ENCODE results near the gene BCORL1.

BCORL1 gene

DNA sequence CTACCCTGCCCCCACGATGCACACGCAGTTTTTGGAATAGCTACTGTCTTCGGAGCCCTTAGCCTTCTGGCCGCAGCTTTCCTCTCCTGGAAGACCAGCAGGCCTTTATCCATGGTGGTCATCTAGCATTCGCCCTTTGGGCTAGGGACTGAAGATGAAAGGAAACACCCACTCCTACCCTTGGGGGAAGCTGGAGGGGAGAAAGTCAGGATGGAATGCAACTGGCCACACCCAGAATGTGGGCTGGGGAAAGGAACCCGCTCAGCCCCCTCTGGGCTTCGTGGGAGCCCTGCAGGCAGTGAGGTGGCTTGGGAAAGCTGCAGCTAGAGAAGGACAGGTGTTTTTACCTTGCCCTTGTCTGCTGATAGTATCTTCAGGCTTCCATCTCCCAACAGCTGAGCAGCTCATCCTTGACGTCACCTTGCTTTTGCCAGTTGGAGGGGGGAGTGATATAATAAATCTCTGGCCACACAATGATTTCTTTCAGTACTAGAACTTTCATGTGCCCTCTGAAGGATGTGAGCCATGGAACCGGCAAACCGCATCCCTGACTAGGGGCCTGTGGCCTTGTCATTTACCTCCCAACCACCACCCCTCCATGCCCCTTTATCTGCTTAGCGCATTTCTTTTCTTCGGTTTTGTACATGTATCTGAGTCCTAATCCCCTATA is 68.9 kb downstream of the BCORL1 start:
- Histone ChIP-seq H3K4me1 (ENCODE audit: control insufficient read depth, insufficient read depth, low read length) (peaks cover 4% of the 10 kb centered on the region), H3K9ac (ENCODE audit: low read depth, low read length) (no peak overlapping the region), H3K27me3 (ENCODE audit: control insufficient read depth, insufficient read depth, low read length) (peaks cover 41% of the 10 kb centered on the region), H3K9me3 (ENCODE audit: control insufficient read depth, insufficient read depth, low read length) (no peaks in the 10 kb centered on the region), H3K36me3 (ENCODE audit: control insufficient read depth, insufficient read depth, low read length) (peaks cover 8% of the 10 kb centered on the region), H3K4me3 (ENCODE audit: low read depth, low read length) (no peak overlapping the region)

GRCh38 chrX:130053236-130053635 is 70.8 kb downstream of the BCORL1 start:
- Histone ChIP-seq H3K9me3 (ENCODE audit: control insufficient read depth, insufficient read depth, low read length) (no peaks in the 10 kb centered on the region), H3K4me1 (ENCODE audit: control insufficient read depth, insufficient read depth, low read length) (peaks cover 4% of the 10 kb centered on the region), H3K27me3 (ENCODE audit: control insufficient read depth, insufficient read depth, low read length) (peaks cover 52% of the 10 kb centered on the region), H3K4me3 (ENCODE audit: low read depth, low read length) (no peak overlapping the region), H3K36me3 (ENCODE audit: control insufficient read depth, insufficient read depth, low read length) (peaks cover 6% of the 10 kb centered on the region), H3K9ac (ENCODE audit: low read depth, low read length) (no peak overlapping the region)

GRCh38 chrX:130055103-130055502 is 72.7 kb downstream of the BCORL1 start:
- H3K9ac ChIP-seq (ENCODE audit: low read depth, low read length), result no peak overlapping the region
- H3K36me3 ChIP-seq (ENCODE audit: control insufficient read depth, insufficient read depth, low read length), result peaks cover 6% of the 10 kb centered on the region
- peaks cover 68% of the 10 kb centered on the region for H3K27me3 ChIP-seq (ENCODE audit: control insufficient read depth, insufficient read depth, low read length)
- H3K9me3 ChIP-seq (ENCODE audit: control insufficient read depth, insufficient read depth, low read length), result no peaks in the 10 kb centered on the region
- H3K4me1 ChIP-seq (ENCODE audit: control insufficient read depth, insufficient read depth, low read length), result peaks cover 4% of the 10 kb centered on the region
- H3K4me3 ChIP-seq (ENCODE audit: low read depth, low read length), result no peak overlapping the region

DNA sequence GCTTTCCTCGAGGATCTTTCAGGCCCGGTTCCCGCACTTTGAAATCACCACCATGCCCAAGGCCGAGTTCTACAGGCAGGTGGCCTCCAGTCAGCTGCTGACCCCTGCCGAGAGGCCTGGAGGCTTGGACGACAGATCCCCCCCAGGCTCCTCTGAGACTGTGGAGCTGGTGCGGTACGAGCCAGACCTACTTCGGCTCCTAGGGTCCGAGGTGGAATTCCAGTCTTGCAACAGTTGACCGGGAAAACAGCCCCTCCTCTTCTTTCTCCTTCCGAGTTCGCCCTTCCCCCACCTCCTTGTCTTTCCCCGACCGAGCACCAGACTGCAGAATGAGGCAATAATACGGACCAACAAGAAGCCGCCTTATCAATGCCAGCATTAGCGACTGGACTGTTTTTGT is 73.5 kb downstream of the BCORL1 start:
- H3K9ac ChIP-seq (ENCODE audit: low read depth, low read length), result no peak overlapping the region
- peaks cover 3% of the 10 kb centered on the region for H3K36me3 ChIP-seq (ENCODE audit: control insufficient read depth, insufficient read depth, low read length)
- H3K9me3 ChIP-seq (ENCODE audit: control insufficient read depth, insufficient read depth, low read length), result no peaks in the 10 kb centered on the region
- H3K4me3 ChIP-seq (ENCODE audit: low read depth, low read length), result no peak overlapping the region
- H3K4me1 ChIP-seq (ENCODE audit: control insufficient read depth, insufficient read depth, low read length), result peaks cover 4% of the 10 kb centered on the region
- peaks cover 66% of the 10 kb centered on the region for H3K27me3 ChIP-seq (ENCODE audit: control insufficient read depth, insufficient read depth, low read length)

DNA sequence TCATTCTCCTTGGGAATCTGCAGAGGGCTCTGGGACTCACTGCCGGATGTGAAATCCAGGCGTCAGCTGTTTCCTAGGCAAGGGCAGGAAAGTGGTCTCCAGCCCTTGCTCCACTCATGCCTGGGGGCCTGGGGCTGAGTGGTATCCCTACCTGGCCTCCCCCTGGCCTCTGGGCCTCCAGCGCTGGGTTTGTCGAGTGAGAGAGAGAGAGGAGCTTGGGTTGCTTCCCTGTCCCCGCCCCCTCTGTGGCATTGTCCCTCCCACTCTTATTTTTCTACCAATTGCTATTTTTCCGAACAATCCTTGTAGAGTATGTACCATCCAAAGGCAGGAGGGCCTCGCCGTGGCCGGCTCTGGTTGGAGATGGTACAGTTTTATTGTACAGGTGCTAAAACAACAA is 74.8 kb downstream of the BCORL1 start:
- Histone ChIP-seq H3K27me3 (ENCODE audit: control insufficient read depth, insufficient read depth, low read length) (peaks cover 66% of the 10 kb centered on the region), H3K9me3 (ENCODE audit: control insufficient read depth, insufficient read depth, low read length) (no peaks in the 10 kb centered on the region), H3K4me3 (ENCODE audit: low read depth, low read length) (no peak overlapping the region), H3K36me3 (ENCODE audit: control insufficient read depth, insufficient read depth, low read length) (peaks cover 3% of the 10 kb centered on the region), H3K9ac (ENCODE audit: low read depth, low read length) (no peak overlapping the region), H3K4me1 (ENCODE audit: control insufficient read depth, insufficient read depth, low read length) (peaks cover 4% of the 10 kb centered on the region)

- H3K9me3 ChIP-seq (ENCODE audit: control insufficient read depth, insufficient read depth, low read length), result no peaks in the 10 kb centered on the region
- peaks cover 64% of the 10 kb centered on the region for H3K27me3 ChIP-seq (ENCODE audit: control insufficient read depth, insufficient read depth, low read length)
- H3K4me1 ChIP-seq (ENCODE audit: control insufficient read depth, insufficient read depth, low read length), result peaks cover 4% of the 10 kb centered on the region
- H3K36me3 ChIP-seq (ENCODE audit: control insufficient read depth, insufficient read depth, low read length), result no peaks in the 10 kb centered on the region
- H3K4me3 ChIP-seq (ENCODE audit: low read depth, low read length), result no peak overlapping the region
- no peak overlapping the region for H3K9ac ChIP-seq (ENCODE audit: low read depth, low read length)
These were observed 76.2 kb downstream of the BCORL1 start for GRCh38 chrX:130058652-130059051.

- H3K9me3 ChIP-seq (ENCODE audit: control insufficient read depth, insufficient read depth, low read length), result no peaks in the 10 kb centered on the region
- H3K27me3 ChIP-seq (ENCODE audit: control insufficient read depth, insufficient read depth, low read length), result peaks cover 53% of the 10 kb centered on the region
- peak overlapping the region; percentile 28 for H3K4me3 ChIP-seq (ENCODE audit: low read depth, low read length)
- no peaks in the 10 kb centered on the region for H3K36me3 ChIP-seq (ENCODE audit: control insufficient read depth, insufficient read depth, low read length)
- H3K9ac ChIP-seq (ENCODE audit: low read depth, low read length), result peak overlapping the region; percentile 60
- peaks cover 3% of the 10 kb centered on the region for H3K4me1 ChIP-seq (ENCODE audit: control insufficient read depth, insufficient read depth, low read length)
These were observed 78.0 kb downstream of the BCORL1 start for GRCh38 chrX:130060122-130061069.

- H3K9ac ChIP-seq (ENCODE audit: low read depth, low read length), result no peak overlapping the region
- peaks cover 8% of the 10 kb centered on the region for H3K27me3 ChIP-seq (ENCODE audit: control insufficient read depth, insufficient read depth, low read length)
- H3K36me3 ChIP-seq (ENCODE audit: control insufficient read depth, insufficient read depth, low read length), result peaks cover 10% of the 10 kb centered on the region
- H3K9me3 ChIP-seq (ENCODE audit: control insufficient read depth, insufficient read depth, low read length), result no peaks in the 10 kb centered on the region
- no peaks in the 10 kb centered on the region for H3K4me1 ChIP-seq (ENCODE audit: control insufficient read depth, insufficient read depth, low read length)
- H3K4me3 ChIP-seq (ENCODE audit: low read depth, low read length), result no peak overlapping the region
These were observed 84.7 kb downstream of the BCORL1 start for GRCh38 chrX:130066975-130067615.

DNA sequence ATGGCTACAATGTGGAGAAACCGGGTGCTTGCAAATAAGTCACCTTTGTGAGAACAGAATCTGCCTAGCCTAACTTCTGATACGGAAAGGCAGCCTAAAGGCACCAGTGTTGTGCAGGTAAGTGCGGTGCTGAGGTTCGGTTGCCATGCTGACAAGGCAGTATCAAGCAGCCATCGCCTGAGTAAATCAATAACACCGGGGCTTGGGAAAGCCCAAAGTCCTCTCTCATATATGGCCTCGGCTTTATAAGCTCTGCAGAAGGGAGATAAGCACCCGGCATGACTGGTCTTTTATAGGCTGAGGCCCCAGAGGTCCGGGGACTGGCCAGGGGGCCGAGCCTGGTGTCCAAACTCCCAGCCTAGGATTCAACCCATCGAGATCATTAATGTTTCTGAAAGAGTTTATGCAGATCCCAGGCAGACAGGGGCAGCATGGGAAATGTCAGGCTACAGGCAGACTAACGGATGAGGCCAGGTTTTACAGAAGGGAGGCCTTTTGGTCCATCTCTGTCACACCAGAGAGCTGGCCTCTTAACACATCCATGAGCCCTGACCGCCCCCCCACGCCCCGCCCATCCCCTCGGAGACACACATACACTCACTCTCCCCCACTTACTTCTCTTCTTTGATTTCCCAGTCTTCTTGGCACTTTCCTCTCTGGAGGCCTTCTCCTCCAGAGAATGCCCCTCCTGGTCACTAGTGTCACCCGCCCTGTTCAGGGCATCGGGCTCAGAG is 89.3 kb downstream of the BCORL1 start:
- Histone ChIP-seq H3K36me3 (ENCODE audit: control insufficient read depth, insufficient read depth, low read length) (peaks cover 10% of the 10 kb centered on the region), H3K27me3 (ENCODE audit: control insufficient read depth, insufficient read depth, low read length) (no peaks in the 10 kb centered on the region), H3K9ac (ENCODE audit: low read depth, low read length) (no peak overlapping the region), H3K4me3 (ENCODE audit: low read depth, low read length) (no peak overlapping the region), H3K4me1 (ENCODE audit: control insufficient read depth, insufficient read depth, low read length) (no peaks in the 10 kb centered on the region), H3K9me3 (ENCODE audit: control insufficient read depth, insufficient read depth, low read length) (no peaks in the 10 kb centered on the region)

GRCh38 chrX:130072345-130072740 is 89.9 kb downstream of the BCORL1 start:
- Histone ChIP-seq H3K27me3 (ENCODE audit: control insufficient read depth, insufficient read depth, low read length) (no peaks in the 10 kb centered on the region), H3K36me3 (ENCODE audit: control insufficient read depth, insufficient read depth, low read length) (peaks cover 10% of the 10 kb centered on the region), H3K4me3 (ENCODE audit: low read depth, low read length) (no peak overlapping the region), H3K9ac (ENCODE audit: low read depth, low read length) (no peak overlapping the region), H3K9me3 (ENCODE audit: control insufficient read depth, insufficient read depth, low read length) (no peaks in the 10 kb centered on the region), H3K4me1 (ENCODE audit: control insufficient read depth, insufficient read depth, low read length) (no peaks in the 10 kb centered on the region)

- no peak overlapping the region for H3K9ac ChIP-seq (ENCODE audit: low read depth, low read length)
- H3K36me3 ChIP-seq (ENCODE audit: control insufficient read depth, insufficient read depth, low read length), result no peaks in the 10 kb centered on the region
- H3K9me3 ChIP-seq (ENCODE audit: control insufficient read depth, insufficient read depth, low read length), result no peaks in the 10 kb centered on the region
- H3K27me3 ChIP-seq (ENCODE audit: control insufficient read depth, insufficient read depth, low read length), result no peaks in the 10 kb centered on the region
- no peaks in the 10 kb centered on the region for H3K4me1 ChIP-seq (ENCODE audit: control insufficient read depth, insufficient read depth, low read length)
- no peak overlapping the region for H3K4me3 ChIP-seq (ENCODE audit: low read depth, low read length)
These were observed 93.3 kb downstream of the BCORL1 start for GRCh38 chrX:130075777-130076176.

Data from iPS-15b (cell line).